ENCODE measurements around the gene TSC2. TPM values are rescaled to one million over a fixed set of nuclear protein-coding genes. Genes with fewer than 3 reads are reported as not detected.

The TSC2 gene
- total RNA-seq, 4 donors from 2014 or later: 101 to 148 (median 109) TPM

DNA sequence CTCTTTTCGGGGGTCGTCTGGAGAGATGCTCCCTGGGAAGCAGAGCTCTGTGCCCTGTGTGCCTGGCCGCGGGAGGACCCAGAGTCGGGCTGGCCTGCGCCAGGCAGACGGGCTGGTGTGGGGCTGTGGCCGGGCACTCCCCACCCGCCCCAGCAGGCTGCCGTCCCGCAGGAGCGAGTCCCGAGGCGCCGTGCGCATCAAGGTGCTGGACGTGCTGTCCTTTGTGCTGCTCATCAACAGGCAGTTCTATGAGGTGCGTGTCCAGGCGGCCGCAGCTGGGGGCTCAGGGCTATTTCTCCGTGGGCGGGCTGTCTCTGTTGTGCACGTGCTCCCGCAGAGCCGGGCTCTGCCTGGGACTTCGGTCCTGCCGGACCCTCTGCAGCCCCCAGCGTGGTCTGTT lies 15.0 kb downstream of the TSC2 start:
- WGBS, 2 donors: 98 to 100% methylated on average over 4 to 21 of the region's 28 CpGs
- H3K9me3 ChIP-seq: no peaks in the 10 kb centered on the region
- TF ChIP-seq POLR2A (IDR thresholded peaks at IDR 0.05): no peak
- TF ChIP-seq, protein P1, sequence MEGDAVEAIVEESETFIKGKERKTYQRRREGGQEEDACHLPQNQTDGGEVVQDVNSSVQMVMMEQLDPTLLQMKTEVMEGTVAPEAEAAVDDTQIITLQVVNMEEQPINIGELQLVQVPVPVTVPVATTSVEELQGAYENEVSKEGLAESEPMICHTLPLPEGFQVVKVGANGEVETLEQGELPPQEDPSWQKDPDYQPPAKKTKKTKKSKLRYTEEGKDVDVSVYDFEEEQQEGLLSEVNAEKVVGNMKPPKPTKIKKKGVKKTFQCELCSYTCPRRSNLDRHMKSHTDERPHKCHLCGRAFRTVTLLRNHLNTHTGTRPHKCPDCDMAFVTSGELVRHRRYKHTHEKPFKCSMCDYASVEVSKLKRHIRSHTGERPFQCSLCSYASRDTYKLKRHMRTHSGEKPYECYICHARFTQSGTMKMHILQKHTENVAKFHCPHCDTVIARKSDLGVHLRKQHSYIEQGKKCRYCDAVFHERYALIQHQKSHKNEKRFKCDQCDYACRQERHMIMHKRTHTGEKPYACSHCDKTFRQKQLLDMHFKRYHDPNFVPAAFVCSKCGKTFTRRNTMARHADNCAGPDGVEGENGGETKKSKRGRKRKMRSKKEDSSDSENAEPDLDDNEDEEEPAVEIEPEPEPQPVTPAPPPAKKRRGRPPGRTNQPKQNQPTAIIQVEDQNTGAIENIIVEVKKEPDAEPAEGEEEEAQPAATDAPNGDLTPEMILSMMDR (IDR thresholded peaks at IDR 0.05): no peak
- no peak overlapping the region for H3K27ac ChIP-seq
- DNase-seq: no peak
- H3K36me3 ChIP-seq: peaks cover 29 to 38% of the 10 kb centered on the region in 2 donors
- H3K27me3 ChIP-seq: no peaks in the 10 kb centered on the region
- H3K4me1 ChIP-seq: peaks cover 9 to 11% of the 10 kb centered on the region in 2 donors
- intact Hi-C loops (cut with DNase I): no loop called here
- no peak overlapping the region for H3K4me3 ChIP-seq (replicated peaks in 1 of 3)

DNA sequence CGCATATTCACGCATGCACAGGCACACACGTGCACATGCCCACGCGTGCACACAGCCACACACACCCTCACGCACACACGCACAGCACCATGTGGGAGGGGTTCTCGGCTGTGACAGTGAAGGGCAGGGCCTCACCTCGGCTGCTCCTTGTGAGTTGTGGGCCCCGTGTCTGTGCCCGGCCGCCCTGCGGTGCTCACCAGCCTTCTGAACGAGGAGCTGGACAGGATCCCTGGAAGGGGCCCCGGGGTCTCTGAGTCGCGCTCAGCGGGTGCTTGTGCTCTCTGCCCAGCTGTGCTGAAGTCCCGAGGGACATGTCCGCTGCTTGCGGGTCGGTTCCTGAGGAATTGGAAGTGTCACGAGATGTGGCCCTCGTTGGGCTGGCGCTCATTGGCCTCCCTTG lies 16.1 kb downstream of the TSC2 start:
- intact Hi-C loops (cut with DNase I): no loop called here
- H3K4me1 ChIP-seq: no peaks in the 10 kb centered on the region
- no peaks in the 10 kb centered on the region for H3K27me3 ChIP-seq
- no peak for TF ChIP-seq POLR2A (IDR thresholded peaks at IDR 0.05)
- TF ChIP-seq, protein P1 (IDR thresholded peaks at IDR 0.05): no peak
- H3K36me3 ChIP-seq: peaks cover 29 to 43% of the 10 kb centered on the region in 2 donors
- H3K27ac ChIP-seq: no peak overlapping the region
- no peak for DNase-seq
- 89 to 93% methylated on average over 17 to 21 of the region's 25 CpGs for WGBS, 2 donors
- no peak overlapping the region for H3K4me3 ChIP-seq (replicated peaks in 1 of 3)
- no peaks in the 10 kb centered on the region for H3K9me3 ChIP-seq

DNA sequence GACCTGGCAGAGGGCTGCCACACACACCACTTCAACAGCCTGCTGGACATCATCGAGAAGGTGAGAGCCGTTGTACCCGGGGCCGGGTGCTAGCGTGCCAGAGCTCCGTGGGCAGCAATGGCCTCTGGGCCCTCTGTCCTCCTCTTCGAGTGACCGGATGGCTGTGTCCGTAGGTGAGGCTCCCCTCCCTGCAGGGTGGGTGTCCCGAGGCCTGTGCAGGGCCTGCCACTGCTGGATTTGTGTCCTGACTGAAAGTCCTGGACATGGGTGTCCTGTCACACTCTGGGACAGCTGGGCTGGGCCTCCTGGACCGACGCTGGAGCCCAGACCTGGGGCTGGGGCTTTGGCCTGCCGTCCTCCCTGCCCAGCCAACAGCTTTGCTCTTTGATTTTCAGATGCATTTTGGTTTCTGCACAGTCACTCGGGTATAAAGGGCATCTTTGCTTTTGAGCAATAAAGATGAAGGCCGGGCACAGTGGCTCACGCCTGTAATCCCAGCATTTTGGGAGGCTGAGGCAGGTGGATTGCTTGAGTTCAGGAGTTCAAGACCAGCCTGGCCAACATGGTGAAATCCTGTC lies 16.7 kb downstream of the TSC2 start:
- intact Hi-C loops (cut with DNase I): no loop called here
- TF ChIP-seq, protein P1 (IDR thresholded peaks at IDR 0.05): no peak
- TF ChIP-seq POLR2A (IDR thresholded peaks at IDR 0.05): no peak
- H3K27me3 ChIP-seq: no peaks in the 10 kb centered on the region
- H3K4me3 ChIP-seq (replicated peaks in 1 of 3): no peak overlapping the region
- WGBS, 2 donors: 94 to 97% methylated on average over 6 to 8 of the region's 16 CpGs
- no peaks in the 10 kb centered on the region for H3K9me3 ChIP-seq
- no peak overlapping the region for H3K27ac ChIP-seq
- no peak for DNase-seq
- peaks cover 29 to 45% of the 10 kb centered on the region in 2 donors for H3K36me3 ChIP-seq
- no peaks in the 10 kb centered on the region for H3K4me1 ChIP-seq

- H3K9me3 ChIP-seq: no peaks in the 10 kb centered on the region
- no peak for TF ChIP-seq POLR2A (IDR thresholded peaks at IDR 0.05)
- TF ChIP-seq, protein P1 (IDR thresholded peaks at IDR 0.05): no peak
- WGBS, 2 donors: 98 to 99% methylated on average over 9 to 11 of the region's 11 CpGs
- no peak overlapping the region for H3K4me3 ChIP-seq (replicated peaks in 1 of 3)
- intact Hi-C loops (cut with DNase I): no loop called here
- no peak for DNase-seq
- H3K27me3 ChIP-seq: no peaks in the 10 kb centered on the region
- H3K4me1 ChIP-seq: no peaks in the 10 kb centered on the region
- H3K27ac ChIP-seq: no peak overlapping the region
- peaks cover 29 to 51% of the 10 kb centered on the region in 2 donors for H3K36me3 ChIP-seq
Observed at GRCh38 chr16:2066139-2066538, 18.4 kb downstream of the TSC2 start.

- peaks cover 29 to 41% of the 10 kb centered on the region in 2 donors for H3K36me3 ChIP-seq
- no peaks in the 10 kb centered on the region for H3K27me3 ChIP-seq
- no peak for TF ChIP-seq POLR2A (IDR thresholded peaks at IDR 0.05)
- TF ChIP-seq, protein P1 (IDR thresholded peaks at IDR 0.05): no peak
- H3K27ac ChIP-seq: no peak overlapping the region
- intact Hi-C loops (cut with DNase I): no loop called here
- H3K9me3 ChIP-seq: no peaks in the 10 kb centered on the region
- H3K4me3 ChIP-seq (replicated peaks in 1 of 3): no peak overlapping the region
- 94 to 95% methylated on average over 19 to 22 of the region's 29 CpGs for WGBS, 2 donors
- no peak for DNase-seq
- H3K4me1 ChIP-seq: peaks cover 12 to 21% of the 10 kb centered on the region in 2 donors
Observed at GRCh38 chr16:2070576-2071453, 23.0 kb downstream of the TSC2 start.
